ENCODE results near the gene HGS.

GRCh38 chr17:81722184-81723120 lies 38.6 kb downstream of the HGS start:
- TF ChIP-seq YY1 (IDR thresholded peaks at IDR 0.05; ENCODE audit: insufficient read depth, insufficient read length) (no peak), ZNF274 (IDR thresholded peaks at IDR 0.05; ENCODE audit: low read depth, low read length) (no peak)

All from NT2/D1 (cell line).